NCI-H526 (cell line): ENCODE measurements around the gene CLDN10.
"Not testable (repeated sequence)": the region's sequence is repeated elsewhere in the genome, so short reads cannot be mapped to it uniquely, and the experiment has no call there.

Source experiments
- DNase-seq, 2 experiments: peaks; one replicate each; lab custom pipeline; 2025; lab: John Stamatoyannopoulos, UW

The CLDN10 gene

GRCh38 chr13:95541911-95542474 is 10.5 kb upstream of the CLDN10 start:
- DNase-seq = no peak

- DNase-seq = no peak
Measured at GRCh38 chr13:95544293-95544692, 8.2 kb upstream of the CLDN10 start.

DNA sequence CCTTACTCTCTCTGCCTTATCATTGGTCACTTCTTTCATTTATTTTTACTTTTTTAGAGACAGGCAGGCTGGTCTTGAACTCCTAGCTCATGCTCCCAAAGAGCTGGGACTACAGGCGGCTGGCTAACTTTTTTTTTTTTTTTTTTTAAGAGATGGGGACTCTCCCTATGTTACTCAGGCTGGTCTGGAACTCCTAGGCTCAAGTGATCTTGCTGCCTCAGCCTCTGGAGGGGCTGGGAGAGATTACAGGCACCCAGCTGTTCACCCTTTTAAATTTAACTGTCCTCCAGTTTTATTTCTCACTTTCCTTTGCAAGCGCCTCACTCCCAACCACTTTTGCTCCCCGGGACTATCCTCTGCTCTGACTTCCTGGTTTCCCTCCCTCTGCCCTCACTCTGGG is 5.6 kb upstream of the CLDN10 start:
- DNase-seq = no peak

DNA sequence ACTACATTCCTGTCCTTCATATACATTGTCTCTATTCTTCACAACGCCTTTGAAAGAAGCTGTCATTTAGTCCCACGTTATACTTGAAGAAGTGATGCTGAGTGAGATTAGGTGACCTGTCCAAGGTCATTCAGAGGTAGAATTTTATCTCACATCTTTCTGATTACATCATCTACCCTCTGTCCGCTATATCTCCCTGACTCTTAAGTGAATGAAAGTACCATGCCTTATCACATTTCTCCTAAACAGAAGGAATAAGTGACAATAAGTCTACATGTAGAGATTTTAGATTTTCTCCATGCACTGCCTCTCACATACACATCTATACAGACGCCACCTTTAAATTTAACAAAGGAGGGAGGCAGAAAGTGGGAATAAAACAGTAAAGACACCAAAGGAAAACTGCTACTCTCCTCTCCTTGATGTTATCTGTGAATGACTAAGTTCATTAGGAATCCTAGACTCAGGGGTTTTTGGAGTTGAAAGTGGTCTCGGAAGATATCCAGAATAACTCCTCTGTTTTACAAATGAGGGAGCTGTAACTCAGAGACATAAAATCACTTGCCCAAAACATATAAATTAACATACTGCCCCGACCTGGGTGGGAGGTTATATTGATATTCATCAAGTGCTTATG is 4.9 kb upstream of the CLDN10 start:
- DNase-seq = no peak

DNA sequence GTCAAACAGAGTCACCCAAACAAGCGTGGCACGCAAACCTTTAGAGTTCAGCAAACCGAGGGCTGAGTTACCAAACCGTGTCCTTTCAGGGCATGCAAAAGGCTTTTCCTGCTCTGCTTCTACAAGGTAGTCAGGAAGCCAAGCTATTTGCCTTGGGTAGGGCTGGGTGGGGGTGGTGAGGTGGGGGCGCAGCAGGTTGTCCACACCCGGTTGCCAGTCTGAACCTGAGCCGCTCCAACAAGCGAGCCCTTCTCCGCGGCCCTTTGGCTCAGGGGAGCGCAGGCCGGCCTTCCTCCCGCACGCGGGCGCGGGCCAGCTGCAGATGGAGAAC is 347 bp upstream of the CLDN10 start:
- no peak for DNase-seq

- peak; percentile 42 to 66 for DNase-seq
Measured at GRCh38 chr13:95553581-95554385, 1.3 kb downstream of the CLDN10 start.

DNA sequence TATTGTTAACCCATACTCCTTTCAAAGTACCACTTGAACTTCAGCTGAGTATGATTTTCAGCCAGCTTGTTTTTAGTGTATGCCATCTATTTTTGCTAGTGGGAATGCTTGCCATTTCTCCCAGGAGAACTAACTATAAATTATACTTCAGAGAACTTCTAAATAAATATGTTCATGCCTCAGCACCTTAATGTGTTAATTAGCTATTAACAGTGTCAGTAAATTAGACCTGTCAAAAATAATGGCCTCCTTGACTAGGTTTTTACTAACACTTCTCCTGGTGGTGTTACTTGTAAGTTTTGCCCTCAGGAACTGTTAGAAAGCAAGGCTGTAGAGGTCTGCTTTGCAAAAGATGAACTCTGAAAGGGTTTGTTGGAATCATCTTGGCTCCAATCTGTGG is 4.5 kb downstream of the CLDN10 start:
- DNase-seq = no peak

DNA sequence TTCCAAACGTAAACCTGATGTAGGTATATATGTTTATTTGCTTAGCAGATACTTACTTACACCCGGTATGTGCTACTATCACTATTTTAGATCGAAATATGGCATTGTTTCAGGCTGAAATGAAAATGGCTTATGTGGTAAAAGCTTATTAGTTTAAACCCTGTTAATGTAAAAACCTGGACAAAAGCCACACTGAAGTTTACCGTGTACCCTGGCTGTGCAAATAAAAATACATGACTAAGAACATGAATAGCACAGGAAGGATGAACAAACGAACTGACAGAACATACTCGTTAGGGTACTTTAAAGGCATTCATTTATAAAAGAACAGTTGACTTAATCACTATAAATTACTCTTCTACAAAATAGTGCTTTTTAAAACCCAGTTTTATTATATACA is 6.6 kb downstream of the CLDN10 start:
- no peak for DNase-seq

GRCh38 chr13:95560387-95560786 is 7.9 kb downstream of the CLDN10 start:
- no peak for DNase-seq

DNA sequence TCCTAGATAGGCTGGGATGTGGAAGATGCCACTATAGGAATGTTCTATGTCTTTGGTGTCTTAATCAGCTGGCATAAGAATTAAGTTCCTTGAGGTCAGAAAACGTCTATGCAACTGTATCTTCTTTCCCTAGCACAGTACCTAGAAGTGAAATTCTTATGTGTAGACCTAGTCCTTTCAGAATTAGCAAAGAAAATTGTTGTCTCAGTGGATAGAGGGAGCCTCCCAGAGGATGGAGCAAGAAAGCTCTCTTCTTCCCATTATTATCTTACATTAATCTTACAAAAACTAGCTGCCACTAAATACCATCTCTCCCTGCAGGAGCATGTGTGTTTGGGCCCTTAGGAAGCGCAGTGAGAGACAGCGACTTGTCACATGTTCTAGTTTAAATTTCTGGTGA is 11.6 kb downstream of the CLDN10 start:
- no peak for DNase-seq

- DNase-seq = no peak
Measured at GRCh38 chr13:95564733-95565291, 12.3 kb downstream of the CLDN10 start.

DNA sequence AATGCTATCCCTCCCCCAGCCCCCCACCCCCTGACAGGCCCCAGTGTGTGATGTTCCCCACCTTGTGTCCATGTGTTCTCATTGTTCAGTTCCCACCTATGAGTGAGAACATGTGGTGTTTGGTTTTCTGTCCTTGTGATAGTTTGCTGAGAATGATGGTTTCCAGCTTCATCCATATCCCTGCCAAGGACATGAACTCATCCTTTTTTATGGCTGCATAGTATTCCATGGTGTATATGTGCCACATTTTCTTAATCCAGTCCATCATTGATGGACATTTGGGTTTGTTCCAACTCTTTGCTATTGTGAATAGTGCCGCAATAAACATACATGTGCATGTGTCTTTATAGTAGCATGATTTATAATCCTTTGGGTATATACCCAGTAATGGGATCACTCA is 13.2 kb downstream of the CLDN10 start:
- not testable (repeated sequence) for DNase-seq

GRCh38 chr13:95568131-95568530 is 15.6 kb downstream of the CLDN10 start:
- DNase-seq = no peak

GRCh38 chr13:95570016-95570415 is 17.5 kb downstream of the CLDN10 start:
- no peak for DNase-seq

- no peak for DNase-seq
Measured at GRCh38 chr13:95571941-95572340, 19.4 kb downstream of the CLDN10 start.

DNA sequence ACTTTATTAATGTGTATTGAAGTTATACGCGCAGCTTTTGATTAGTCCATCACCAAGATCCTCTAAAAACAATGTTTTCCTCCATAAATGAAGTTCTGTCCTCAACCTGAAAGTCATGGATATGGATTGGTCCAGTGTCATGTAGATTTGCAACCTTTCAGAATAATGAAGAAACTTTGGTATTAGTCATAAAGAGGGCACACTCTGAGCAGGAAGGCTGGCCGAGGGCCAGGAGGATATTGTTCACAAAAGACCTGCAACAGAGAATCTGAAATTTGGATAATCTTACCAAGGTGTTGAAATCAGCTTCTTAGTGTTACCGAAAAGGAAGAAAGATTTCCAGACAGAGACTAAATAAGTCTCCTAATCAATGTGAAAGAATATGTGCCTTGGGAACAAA is 20.7 kb downstream of the CLDN10 start:
- DNase-seq = no peak

DNA sequence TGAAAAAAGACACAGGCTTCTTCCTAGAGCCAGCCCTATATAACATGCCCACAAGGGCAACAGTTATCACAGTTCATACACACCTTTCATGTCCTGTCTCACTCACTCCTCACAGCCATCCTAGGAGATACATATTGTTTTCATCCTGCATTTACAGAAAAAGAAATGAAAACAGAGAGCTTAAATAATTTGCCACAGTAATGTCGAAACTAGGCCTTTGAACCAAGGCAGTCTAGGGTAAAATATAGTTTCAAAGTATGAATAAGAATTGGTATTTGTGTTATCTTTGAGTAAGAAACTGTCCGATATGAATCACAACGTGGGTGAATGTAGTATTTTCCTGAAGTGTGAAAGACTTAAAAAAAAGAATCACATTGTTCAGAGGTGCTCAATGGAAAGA is 26.8 kb downstream of the CLDN10 start:
- no peak for DNase-seq

DNA sequence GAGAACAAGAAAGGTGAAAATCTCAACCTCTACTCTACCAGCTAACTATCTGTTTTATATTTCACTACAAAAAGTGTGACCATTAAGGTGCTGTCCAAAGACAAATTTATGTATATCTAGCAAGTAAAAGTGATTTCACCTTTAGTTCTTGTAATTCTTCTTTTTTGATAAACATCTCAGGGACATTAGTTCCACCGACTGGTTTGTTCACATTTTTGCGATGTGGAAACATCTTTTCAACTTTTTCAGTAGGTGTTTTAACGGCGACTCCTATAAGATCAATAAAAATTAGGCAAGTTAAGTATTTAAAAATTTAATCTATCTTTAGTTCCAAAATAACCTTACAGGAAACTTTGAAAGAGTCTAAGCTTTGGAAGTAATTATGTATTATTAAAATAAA is 33.3 kb downstream of the CLDN10 start:
- no peak for DNase-seq

- no peak for DNase-seq
Measured at GRCh38 chr13:95588134-95588533, 35.6 kb downstream of the CLDN10 start.

- no peak for DNase-seq
Measured at GRCh38 chr13:95588721-95589120, 36.2 kb downstream of the CLDN10 start.

- no peak for DNase-seq
Measured at GRCh38 chr13:95593462-95593861, 40.9 kb downstream of the CLDN10 start.

DNA sequence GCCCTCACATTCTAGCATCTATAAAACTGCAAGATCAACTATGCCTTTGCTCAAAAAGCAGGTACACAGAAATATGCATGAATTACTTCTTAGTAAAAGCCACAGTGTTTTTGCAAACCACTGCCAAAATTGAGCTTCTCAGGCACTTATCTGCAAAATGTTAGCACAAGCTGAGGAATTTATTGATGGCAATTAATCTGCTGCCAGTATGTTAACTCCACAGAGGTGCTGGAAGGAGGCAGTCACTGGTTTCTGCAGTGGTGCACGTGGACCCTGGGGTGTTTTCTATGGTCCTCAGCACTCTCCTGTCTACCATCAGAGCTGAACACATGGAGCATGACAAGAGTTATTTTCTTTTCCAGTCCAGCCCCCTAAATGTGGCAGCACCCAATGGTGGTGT is 44.2 kb downstream of the CLDN10 start:
- DNase-seq = no peak

DNA sequence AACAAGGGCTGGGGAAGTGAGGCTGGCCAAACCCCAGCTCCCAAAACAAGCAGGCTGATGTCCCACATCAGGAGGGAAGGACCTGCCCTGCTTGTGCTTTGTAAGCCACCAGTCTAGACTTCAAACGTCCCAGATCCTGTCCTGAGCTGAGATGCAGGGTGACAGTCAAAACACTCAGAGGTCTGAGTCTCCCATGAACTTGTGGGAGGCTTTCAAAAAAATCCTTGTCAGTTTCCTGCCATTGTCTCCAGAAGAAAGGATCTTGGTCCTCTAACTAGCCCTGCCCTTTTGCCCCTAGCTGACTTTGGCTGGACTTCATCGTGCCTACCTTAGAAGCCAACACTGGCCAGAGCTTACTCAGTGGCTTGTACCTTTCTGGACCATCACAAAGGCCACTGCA is 48.7 kb downstream of the CLDN10 start:
- DNase-seq = no peak
